Chondrocyte (in vitro differentiated cells): Measurements from ENCODE around the gene SPG7. TPM values are rescaled to one million over a fixed set of nuclear protein-coding genes. Genes with fewer than 3 reads are reported as not detected.

ENCODE experiments used
- DNase-seq: peaks from one replicate; pipeline ENCODE4 v3.0.0; 2021; ENCODE audit warnings: mixed read lengths, low spot score
- H3K27ac Mint-ChIP-seq: one replicate; pipeline ENCODE4 v1.8.0; 2021; ENCODE audit warnings: mild to moderate bottlenecking, moderate library complexity, mixed read lengths; ENCODE audit not compliant: unreplicated experiment
- H3K27me3 Mint-ChIP-seq: 2 replicates; pipeline ENCODE4 v1.8.0; 2021; ENCODE audit warnings: low read depth, mixed read lengths
- H3K36me3 Mint-ChIP-seq: 2 replicates; pipeline ENCODE4 v1.8.0; 2021; ENCODE audit warnings: low read depth, mixed read lengths
- H3K4me1 Mint-ChIP-seq: 2 replicates; pipeline ENCODE4 v1.8.0; 2021; ENCODE audit warnings: low read depth, mild to moderate bottlenecking, mixed read lengths
- H3K4me3 Mint-ChIP-seq: one replicate; pipeline ENCODE4 v1.8.0; 2021; ENCODE audit warnings: mild to moderate bottlenecking, moderate library complexity, mixed read lengths; ENCODE audit not compliant: unreplicated experiment
- H3K9me3 Mint-ChIP-seq: 2 replicates; pipeline ENCODE4 v1.8.0; 2021; ENCODE audit warnings: low read depth, mixed read lengths
- CTCF ChIP-seq: fragments of 200-600 bp; sonication (generic); IDR thresholded peaks from 2 replicates; pipeline ENCODE4 v1.5.0; 2021; ENCODE audit warnings: antibody characterized with exemption, mild to moderate bottlenecking, moderate library complexity
- total RNA-seq: library from RNA; stranded (reverse); gene quantifications from 3 replicates; pipeline ENCODE4 v1.2.1, GENCODE V29; 2021

SPG7 gene
- total RNA-seq, 1 donor from 2014 or later, result 87.6 TPM

- Mint-ChIP-seq H3K27ac (no peak overlapping the region), H3K9me3 (no peaks in the 10 kb centered on the region), H3K27me3 (no peaks in the 10 kb centered on the region), H3K4me3 (no peak overlapping the region), H3K4me1 (peaks cover 21% of the 10 kb centered on the region), H3K36me3 (no peaks in the 10 kb centered on the region)
- no peak for TF ChIP-seq CTCF
- DNase-seq, result no peak
Measured at GRCh38 chr16:89572485-89573205, 64.4 kb downstream of the SPG7 start.

- DNase-seq, result no peak
- H3K9me3 Mint-ChIP-seq, result no peaks in the 10 kb centered on the region
- H3K27me3 Mint-ChIP-seq, result no peaks in the 10 kb centered on the region
- H3K27ac Mint-ChIP-seq, result peak overlapping the region; percentile 10
- peaks cover 20% of the 10 kb centered on the region for H3K4me1 Mint-ChIP-seq
- TF ChIP-seq CTCF, result no peak
- H3K4me3 Mint-ChIP-seq, result no peak overlapping the region
- no peaks in the 10 kb centered on the region for H3K36me3 Mint-ChIP-seq
Measured at GRCh38 chr16:89573826-89574680, 65.8 kb downstream of the SPG7 start.

GRCh38 chr16:89574681-89575246 is 66.6 kb downstream of the SPG7 start:
- no peak overlapping the region for H3K27ac Mint-ChIP-seq
- peaks cover 20% of the 10 kb centered on the region for H3K4me1 Mint-ChIP-seq
- peak; percentile 87 for TF ChIP-seq CTCF
- no peak for DNase-seq
- H3K27me3 Mint-ChIP-seq, result no peaks in the 10 kb centered on the region
- no peaks in the 10 kb centered on the region for H3K36me3 Mint-ChIP-seq
- H3K4me3 Mint-ChIP-seq, result peak overlapping the region; percentile 57
- H3K9me3 Mint-ChIP-seq, result no peaks in the 10 kb centered on the region

- Mint-ChIP-seq H3K27ac (no peak within 1 kb of the TSS), H3K4me1 (peaks cover 20% of the 10 kb centered on the region), H3K27me3 (no peaks in the 10 kb centered on the region)
Measured at GRCh38 chr16:89575247-89576152, 67.3 kb downstream of the SPG7 start, which contains the start of gene CPNE7. TSS of gene CPNE7 (plus strand) at chr16:89575758. CDS start at chr16:89575898, 140 bp downstream.

More at GRCh38 chr16:89575247-89576152, 67.3 kb downstream of the SPG7 start, which contains the start of gene CPNE7:
- no peak for TF ChIP-seq CTCF
- no peak for DNase-seq
- H3K36me3 Mint-ChIP-seq, result no peaks in the 10 kb centered on the region
- no peaks in the 10 kb centered on the region for H3K9me3 Mint-ChIP-seq
- peak within 1 kb of the TSS; percentile 57 for H3K4me3 Mint-ChIP-seq
